HG02763 (cell line): ENCODE results near the gene CRNKL1.
"Not testable (repeated sequence)": the region's sequence is repeated elsewhere in the genome, so short reads cannot be mapped to it uniquely, and the experiment has no call there.

Experiments used
- ATAC-seq: cut with Tn5 transposase; IDR thresholded peaks from one replicate; pipeline ENCODE4 v1.9.1; 2021; ENCODE audit warnings: mild to moderate bottlenecking, moderate library complexity; ENCODE audit not compliant: unreplicated experiment

Gene CRNKL1

DNA sequence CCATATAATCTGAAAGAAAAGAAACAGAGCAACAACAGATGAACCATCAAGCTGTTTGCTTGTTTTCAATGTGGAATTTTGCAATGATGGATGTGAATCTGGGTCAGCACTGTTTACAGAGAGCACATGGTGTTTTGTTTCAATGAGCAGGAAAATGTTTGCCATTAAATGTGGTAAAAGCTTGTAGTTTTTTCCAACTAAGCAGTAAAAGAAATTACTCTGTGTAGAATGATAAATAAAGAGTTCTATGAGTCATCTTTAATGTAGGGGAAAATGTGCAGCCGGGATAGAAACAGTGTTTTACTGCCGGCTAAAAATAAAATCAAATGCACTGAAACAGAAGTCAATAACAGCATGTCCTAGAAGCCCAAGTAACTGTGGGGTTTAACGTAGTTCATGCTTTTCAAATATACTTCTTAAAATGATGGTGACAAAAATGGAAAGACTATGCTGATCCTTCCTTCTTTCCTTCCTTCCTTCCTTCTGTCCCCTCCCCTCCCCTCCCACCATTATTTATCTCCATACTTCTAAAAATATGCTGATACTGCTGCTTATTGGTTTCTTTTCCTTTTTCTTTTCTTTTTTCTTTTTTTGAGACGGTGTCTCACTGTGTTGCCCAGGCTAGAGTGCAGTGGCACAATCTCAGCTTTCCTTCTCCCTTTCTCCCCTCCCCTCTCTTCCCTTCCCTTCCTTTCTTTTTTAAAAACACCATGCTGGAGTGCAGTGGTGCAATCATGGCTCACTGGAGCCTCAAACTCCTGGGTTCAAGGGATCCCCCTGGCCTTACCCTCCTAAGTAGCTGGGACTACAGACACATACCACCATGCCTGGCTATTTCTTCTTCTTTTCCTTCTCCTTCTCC, 41.4 kb downstream of the CRNKL1 start:
- ATAC-seq, result no peak

GRCh38 chr20:20009784-20010253, 42.4 kb downstream of the CRNKL1 start:
- ATAC-seq, result no peak

GRCh38 chr20:20005342-20005741, 46.9 kb downstream of the CRNKL1 start:
- ATAC-seq, result no peak

- ATAC-seq, result not testable (repeated sequence)
These were observed 48.3 kb downstream of the CRNKL1 start for GRCh38 chr20:20003955-20004322.

GRCh38 chr20:20003031-20003954, 49.0 kb downstream of the CRNKL1 start:
- ATAC-seq, result no peak

DNA sequence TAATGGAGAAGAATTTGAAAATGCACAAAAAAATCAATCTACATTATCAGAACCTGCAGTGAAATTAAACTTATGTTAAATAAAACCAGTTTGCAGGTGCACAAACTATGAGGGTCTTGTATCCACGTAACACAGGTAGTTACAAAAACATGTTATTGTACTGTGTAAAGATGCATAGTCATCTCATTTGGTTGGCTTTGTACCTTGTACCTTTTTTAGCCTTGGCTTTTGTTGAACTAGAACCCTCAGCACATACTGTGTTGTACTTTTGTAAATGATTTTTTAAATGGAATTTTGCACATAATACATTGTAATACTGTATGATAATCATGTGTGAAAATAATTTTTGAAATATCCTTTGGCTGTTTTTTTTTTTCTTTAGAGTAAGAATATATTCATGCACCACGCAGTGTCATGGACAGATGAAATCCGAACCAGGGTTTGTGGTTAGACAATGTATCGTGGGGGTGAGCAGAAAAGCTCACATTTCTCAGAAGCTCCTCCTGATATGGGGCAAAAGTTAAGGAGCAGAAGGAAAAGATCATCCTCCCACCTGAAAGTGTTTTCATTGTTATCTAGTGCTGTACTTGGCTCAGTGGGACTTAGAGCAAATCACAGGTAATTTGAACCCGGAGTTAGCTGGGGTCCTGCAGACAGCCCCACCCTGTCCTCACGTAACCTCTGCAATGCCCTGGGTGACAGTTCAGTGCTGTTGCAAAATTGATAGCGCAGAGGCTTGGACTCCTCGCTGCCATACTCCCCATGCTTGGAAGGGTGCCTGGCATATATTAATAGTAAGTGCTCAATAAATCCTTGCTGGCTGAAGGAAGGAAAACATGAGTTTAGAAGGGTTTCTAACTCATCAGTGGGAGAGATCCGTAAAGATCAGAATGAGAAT, 49.9 kb downstream of the CRNKL1 start:
- ATAC-seq, result no peak

GRCh38 chr20:20000211-20000968, 51.9 kb downstream of the CRNKL1 start:
- no peak for ATAC-seq

- no peak for ATAC-seq
These were observed 53.1 kb downstream of the CRNKL1 start for GRCh38 chr20:19998990-19999705.

DNA sequence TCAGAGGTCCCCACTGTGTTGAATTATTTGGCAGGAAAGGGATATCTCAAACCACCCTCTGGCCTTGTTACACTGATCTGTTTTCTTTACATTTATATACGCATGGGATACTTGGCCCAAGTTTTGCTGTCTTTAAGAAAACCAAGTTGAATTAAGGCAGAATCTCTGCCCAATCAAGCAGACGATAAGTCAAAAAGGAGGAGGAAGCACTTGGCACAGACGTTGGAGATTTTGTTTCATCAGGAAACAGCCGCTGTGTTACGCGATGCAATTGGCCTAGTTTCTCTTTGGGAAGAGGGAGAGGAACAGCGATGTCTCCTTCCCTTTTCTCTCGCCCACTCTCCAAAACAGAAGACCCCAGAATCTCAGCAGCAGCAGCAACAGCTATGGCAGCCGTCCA, 55.3 kb downstream of the CRNKL1 start:
- no peak for ATAC-seq

GRCh38 chr20:19996222-19996621, 56.0 kb downstream of the CRNKL1 start:
- ATAC-seq, result no peak

DNA sequence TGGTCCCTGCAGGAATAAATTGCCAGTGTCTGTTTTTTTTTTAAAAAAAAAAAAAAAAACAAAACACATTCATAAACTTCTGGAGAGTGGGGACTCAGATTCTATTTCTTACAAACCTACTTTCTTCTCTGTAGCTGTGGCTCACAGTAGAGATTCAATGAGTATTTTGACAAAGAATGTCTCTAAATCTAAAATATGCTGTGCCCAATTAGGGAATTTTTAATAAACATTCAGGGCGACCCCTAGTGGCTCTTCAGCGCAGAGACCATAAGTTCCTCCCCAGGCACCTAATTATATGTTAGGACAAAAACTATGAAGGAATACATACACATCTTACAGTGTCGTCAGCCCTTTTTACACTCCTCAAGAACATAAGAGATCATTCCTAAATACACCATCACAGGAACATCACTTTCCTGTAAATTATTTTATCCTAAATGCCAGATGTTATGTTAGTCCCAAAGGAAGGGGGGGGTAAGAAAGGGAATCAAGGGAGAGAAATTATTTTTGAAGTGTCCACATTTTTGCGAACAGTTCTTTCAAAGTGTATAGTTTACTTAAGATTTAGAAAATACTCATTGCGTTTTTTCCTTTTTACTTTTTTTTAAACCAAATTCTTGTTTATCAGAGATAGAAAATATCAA, 56.9 kb downstream of the CRNKL1 start:
- ATAC-seq, result no peak

DNA sequence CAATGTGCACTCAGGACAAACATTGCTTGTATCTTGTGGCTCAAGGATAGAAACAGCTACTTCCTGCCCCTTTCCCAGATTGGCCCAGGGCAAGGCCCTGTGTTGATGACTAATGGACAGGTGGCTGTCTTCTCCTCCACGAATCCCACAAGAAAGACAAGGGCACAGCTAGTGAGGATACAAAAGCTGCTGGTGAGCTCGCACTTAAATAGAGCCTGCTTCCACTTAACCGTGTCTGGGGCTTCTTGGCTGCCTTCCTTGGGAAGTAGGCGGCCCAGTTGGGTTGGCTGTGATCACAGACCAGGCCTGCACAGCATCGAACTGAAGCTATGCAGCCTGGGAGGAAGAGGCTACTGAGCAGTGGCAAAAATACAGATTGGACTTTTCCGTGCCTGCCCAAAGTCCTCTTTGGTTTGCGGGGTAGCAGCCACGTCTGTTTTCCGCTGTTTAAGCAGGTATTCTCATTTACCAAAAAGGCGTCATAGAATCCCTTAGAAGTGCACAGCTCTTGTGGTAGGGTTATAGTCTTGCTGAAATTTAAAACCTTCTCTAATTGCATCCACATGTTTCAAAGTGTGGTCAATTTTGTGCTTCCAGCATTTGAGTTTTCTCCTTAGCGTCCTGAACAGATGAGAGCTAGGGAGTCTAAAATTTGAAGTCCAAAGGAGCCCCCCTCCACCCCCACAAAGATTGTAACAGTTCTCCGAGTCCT, 58.2 kb downstream of the CRNKL1 start:
- ATAC-seq, result no peak

DNA sequence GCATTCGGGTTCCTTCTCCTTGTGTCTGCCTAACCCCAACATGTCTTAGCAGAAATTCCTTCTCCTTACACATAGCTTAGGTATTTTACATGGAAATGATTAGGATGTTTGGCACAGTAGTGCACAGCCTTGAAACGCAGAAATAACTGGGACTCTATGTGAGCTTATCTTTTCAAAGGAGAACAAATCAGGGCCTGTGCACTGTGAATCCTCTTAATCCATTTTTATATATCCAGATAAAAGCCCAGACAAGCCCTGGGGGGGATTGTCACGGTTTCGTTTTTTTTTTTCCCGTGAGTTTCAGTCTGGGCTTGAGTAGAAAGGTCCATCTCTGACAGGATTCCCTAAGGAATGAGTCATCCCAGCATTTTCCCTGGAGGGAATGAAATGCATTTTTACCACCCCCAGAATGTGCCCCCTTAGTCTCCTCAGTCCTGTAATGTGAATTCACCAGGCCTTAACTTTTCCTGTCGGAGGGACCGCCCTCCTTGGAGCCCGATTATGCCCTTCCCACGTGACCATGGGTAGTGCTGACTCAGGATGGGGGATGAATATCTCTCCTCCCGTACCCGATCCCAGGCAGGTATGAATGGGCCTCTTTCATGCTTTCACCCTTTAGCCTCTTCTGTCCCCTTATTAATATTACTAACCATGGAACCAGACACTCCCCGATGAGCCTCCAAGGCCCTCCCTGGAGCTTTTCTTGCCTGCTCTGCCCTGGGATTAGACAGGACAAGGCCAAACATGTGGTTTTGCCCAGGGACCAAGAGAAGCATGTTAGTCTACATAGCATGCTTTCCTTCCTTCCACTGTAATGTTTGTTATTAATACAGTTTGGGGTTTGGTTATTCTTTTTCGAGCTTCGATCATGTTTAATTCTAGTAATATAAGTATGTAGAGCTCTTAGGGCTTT, 59.0 kb downstream of the CRNKL1 start:
- no peak for ATAC-seq

GRCh38 chr20:19991854-19992253, 60.4 kb downstream of the CRNKL1 start:
- no peak for ATAC-seq

- ATAC-seq, result no peak
These were observed 61.0 kb downstream of the CRNKL1 start for GRCh38 chr20:19991308-19991707.

DNA sequence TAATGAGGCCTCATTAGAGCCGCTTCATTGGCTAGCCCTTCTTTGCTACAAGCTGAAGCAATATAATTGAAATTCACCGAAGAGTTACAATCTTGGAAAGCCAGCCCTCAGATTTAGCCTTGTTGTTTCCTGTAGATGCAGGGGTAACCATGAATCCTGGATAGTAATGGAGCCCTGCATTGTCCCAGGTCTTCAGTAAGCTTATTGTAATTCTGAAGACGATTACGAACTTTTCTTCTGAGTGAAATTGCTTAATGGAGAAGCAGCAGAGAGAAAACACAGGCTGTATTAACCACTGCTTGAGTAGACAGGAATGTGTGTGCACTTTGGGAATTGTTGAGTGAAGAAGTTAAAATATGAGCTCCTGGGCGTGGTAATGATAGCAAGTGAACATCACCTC, 61.4 kb downstream of the CRNKL1 start:
- ATAC-seq, result no peak

- ATAC-seq, result no peak
These were observed 65.2 kb downstream of the CRNKL1 start for GRCh38 chr20:19987046-19987445.
